GM18868 (cell line): Measurements from ENCODE around the gene E2F6.

Experiments used
- ATAC-seq: cut with Tn5 transposase; IDR thresholded peaks from one replicate; pipeline ENCODE4 v1.9.1; 2021; ENCODE audit warnings: mild to moderate bottlenecking, moderate library complexity; ENCODE audit not compliant: unreplicated experiment

The E2F6 gene

GRCh38 chr2:11396467-11397445, 69.2 kb downstream of the E2F6 start:
- no peak for ATAC-seq

GRCh38 chr2:11396021-11396420, 69.9 kb downstream of the E2F6 start:
- ATAC-seq: no peak

GRCh38 chr2:11395389-11395788, 70.6 kb downstream of the E2F6 start:
- ATAC-seq: no peak
